MM.1S (cell line): ENCODE measurements around the gene IGSF11.

Experiments used
- CTCF ChIP-seq: fragments of 300-600 bp; sonication (generic); IDR thresholded peaks from 2 replicates; pipeline ENCODE4 v1.5.1; 2016; ENCODE audit warnings: antibody characterized with exemption, low read length, mixed read lengths
- EZH2 ChIP-seq: fragments of 300-600 bp; sonication (generic); optimal IDR thresholded peaks from 2 replicates; pipeline ENCODE3; 2017; ENCODE audit warnings: low read depth, mild to moderate bottlenecking, antibody characterized with exemption, low read length, mixed read lengths

GRCh38 chr3:118988198-118989130 is 46.2 kb downstream of the IGSF11 start:
- TF ChIP-seq CTCF, result no peak
- no peak for TF ChIP-seq EZH2
